ENCODE results near the gene RPS15.
"Not testable (repeated sequence)": the region's sequence is repeated elsewhere in the genome, so short reads cannot be mapped to it uniquely, and the experiment has no call there.

Gene RPS15

GRCh38 chr19:1402411-1403070, 35.7 kb upstream of the RPS15 start:
- DNase-seq: no peak

GRCh38 chr19:1406774-1407527, 31.2 kb upstream of the RPS15 start:
- peak; percentile 95 to 100 (median 96) for DNase-seq

- DNase-seq: peak in 2 of 4 experiments; percentile 26 to 45
Measured at GRCh38 chr19:1407528-1408299, 30.5 kb upstream of the RPS15 start, which contains the start of gene DAZAP1. Gene DAZAP1, plus strand, starts transcription at chr19:1407586. Its CDS starts 188 bp downstream, at chr19:1407774.

- DNase-seq: peak in 3 of 4 experiments; percentile 30 to 46 (median 42)
Measured at GRCh38 chr19:1408300-1409203, 29.6 kb upstream of the RPS15 start.

- DNase-seq: no peak
Measured at GRCh38 chr19:1409204-1410005, 28.8 kb upstream of the RPS15 start.

- DNase-seq: no peak
Measured at GRCh38 chr19:1410136-1410786, 27.9 kb upstream of the RPS15 start.

GRCh38 chr19:1410789-1411188, 27.4 kb upstream of the RPS15 start:
- no peak for DNase-seq

- no peak for DNase-seq
Measured at GRCh38 chr19:1411255-1412191, 26.7 kb upstream of the RPS15 start.

GRCh38 chr19:1412323-1412923, 25.8 kb upstream of the RPS15 start:
- DNase-seq: no peak

GRCh38 chr19:1412995-1413800, 25.0 kb upstream of the RPS15 start:
- DNase-seq: no peak

- DNase-seq: no peak
Measured at GRCh38 chr19:1416014-1416841, 22.0 kb upstream of the RPS15 start.

GRCh38 chr19:1417145-1417544, 21.1 kb upstream of the RPS15 start:
- DNase-seq: no peak

- no peak for DNase-seq
Measured at GRCh38 chr19:1417681-1418495, 20.3 kb upstream of the RPS15 start.

- DNase-seq: no peak
Measured at GRCh38 chr19:1418496-1418775, 19.8 kb upstream of the RPS15 start.

- DNase-seq: no peak
Measured at GRCh38 chr19:1418951-1419738, 19.1 kb upstream of the RPS15 start.

GRCh38 chr19:1420085-1420484, 18.1 kb upstream of the RPS15 start:
- DNase-seq: not testable (repeated sequence)

Measured in activated naive CD4-positive, alpha-beta T cell (primary cell).